GM18502 (cell line): Measurements from ENCODE around the gene SPATA33.

Experiments used
- ATAC-seq: cut with Tn5 transposase; IDR thresholded peaks from one replicate; pipeline ENCODE4 v1.9.1; 2021; ENCODE audit warnings: mild to moderate bottlenecking; ENCODE audit not compliant: unreplicated experiment, poor library complexity

Gene SPATA33

GRCh38 chr16:89657442-89658220 is at the start of gene SPATA33, which contains the start of gene CHMP1A:
Gene SPATA33, plus strand, starts transcription at chr16:89657836. Its CDS starts 76 bp downstream, at chr16:89657912.
Gene CHMP1A, minus strand, starts transcription at chr16:89657708. Its CDS starts 120 bp downstream, at chr16:89657588.
- peak; percentile 89 for ATAC-seq

- ATAC-seq = no peak
These were observed 49.5 kb upstream of the SPATA33 start for GRCh38 chr16:89607937-89608740.

- no peak for ATAC-seq
These were observed 47.6 kb upstream of the SPATA33 start for GRCh38 chr16:89610108-89610453.

GRCh38 chr16:89612415-89613166 is 45.0 kb upstream of the SPATA33 start:
- ATAC-seq = no peak

- no peak for ATAC-seq
These were observed 44.2 kb upstream of the SPATA33 start, which contains the start of gene DPEP1 for GRCh38 chr16:89613231-89613953. Gene DPEP1, plus strand, starts transcription at chr16:89613642. Its CDS starts 16,769 bp downstream, at chr16:89630411.

- ATAC-seq = no peak
These were observed 43.6 kb upstream of the SPATA33 start for GRCh38 chr16:89613954-89614459.

GRCh38 chr16:89615176-89615575 is 42.5 kb upstream of the SPATA33 start:
- no peak for ATAC-seq

GRCh38 chr16:89615596-89616090 is 42.0 kb upstream of the SPATA33 start:
- no peak for ATAC-seq

- ATAC-seq = no peak
These were observed 41.0 kb upstream of the SPATA33 start for GRCh38 chr16:89616623-89617022.

GRCh38 chr16:89617036-89617435 is 40.6 kb upstream of the SPATA33 start:
- no peak for ATAC-seq

GRCh38 chr16:89618109-89618998 is 39.3 kb upstream of the SPATA33 start:
- no peak for ATAC-seq

GRCh38 chr16:89619840-89620239 is 37.8 kb upstream of the SPATA33 start:
- no peak for ATAC-seq

- no peak for ATAC-seq
These were observed 37.2 kb upstream of the SPATA33 start for GRCh38 chr16:89620406-89620841.

- ATAC-seq = no peak
These were observed 36.4 kb upstream of the SPATA33 start for GRCh38 chr16:89621136-89621697.

GRCh38 chr16:89621698-89622409 is 35.8 kb upstream of the SPATA33 start:
- no peak for ATAC-seq

GRCh38 chr16:89623511-89624261 is 34.0 kb upstream of the SPATA33 start:
- no peak for ATAC-seq
